H1 (cell line): Measurements from ENCODE around the gene MED28. TPM values are rescaled to one million over a fixed set of nuclear protein-coding genes. Genes with fewer than 3 reads are reported as not detected.

Source experiments
- CTCF ChIA-PET: fragments of 300-600 bp; sonication (Branson Sonifier 250); formaldehyde crosslinking; loops from one replicate; lab custom pipeline; 2021; ENCODE audit not compliant: partially characterized antibody; lab: Charles Lee
- POLR2A ChIA-PET: fragments of 300-600 bp; sonication (Branson Sonifier 250); formaldehyde crosslinking; loops from one replicate; lab custom pipeline; 2021; ENCODE audit warnings: inconsistent platforms; ENCODE audit not compliant: partially characterized antibody; lab: Charles Lee
- DNase-seq, 2 experiments: peaks; one replicate each; pipeline versions ENCODE4 v3.0.0 to v3.0.0-alpha.2; 2010 to 2022; ENCODE audit warnings: low spot score in 2 of 2, low read depth in 1 of 2, mixed read lengths in 1 of 2
- FAIRE-seq: peaks from 2 replicates; lab custom pipeline; 2011; peaks lifted over from hg19 to GRCh38; lab: Jason Lieb, UNC
- H2AFZ ChIP-seq: 2 replicates; pipeline ENCODE4 v1.8.1; 2012; ENCODE audit warnings: low read length, inconsistent platforms
- H2AK5ac ChIP-seq: 2 replicates; pipeline ENCODE4 v1.6.1; 2013; ENCODE audit warnings: low read depth, low read length
- H2BK120ac ChIP-seq: replicated peaks from 2 replicates; pipeline ENCODE3; 2013; ENCODE audit warnings: low read depth, low read length, inconsistent platforms
- H2BK12ac ChIP-seq: 2 replicates; pipeline ENCODE4 v1.6.1; 2013; ENCODE audit warnings: low read depth, low read length
- H2BK15ac ChIP-seq: 2 replicates; pipeline ENCODE4 v1.6.1; 2013; ENCODE audit warnings: low read length
- H2BK20ac ChIP-seq: 2 replicates; pipeline ENCODE4 v1.6.1; 2013; ENCODE audit warnings: low read length
- H2BK5ac ChIP-seq: 2 replicates; pipeline ENCODE4 v1.6.1; 2013; ENCODE audit warnings: low read depth, low read length
- H3K14ac ChIP-seq: 2 replicates; pipeline ENCODE4 v1.6.1; 2013; ENCODE audit warnings: inconsistent platforms; ENCODE audit not compliant: insufficient read length
- H3K18ac ChIP-seq: 2 replicates; pipeline ENCODE4 v1.6.1; 2013; ENCODE audit warnings: low read length; ENCODE audit errors: extremely low read depth
- H3K23ac ChIP-seq: 2 replicates; pipeline ENCODE4 v1.6.1; 2013; ENCODE audit warnings: inconsistent platforms; ENCODE audit not compliant: insufficient read length
- H3K23me2 ChIP-seq: 2 replicates; pipeline ENCODE4 v1.6.1; 2013; ENCODE audit warnings: low read depth, low read length
- H3K27ac ChIP-seq: 2 replicates; pipeline ENCODE4 v1.6.1; 2011; ENCODE audit warnings: low read depth, low read length, inconsistent platforms
- H3K27me3 ChIP-seq, 4 experiments: replicated peaks in 1 of 4; 1 replicate in 1 of 4; 2 replicates in 3 of 4; pipeline versions ENCODE4 v1.6.1 to v1.8.1; 2011 to 2013; ENCODE audit warnings: low read length in 3 of 4, mild to moderate bottlenecking in 3 of 4, inconsistent platforms in 2 of 4, mixed read lengths in 2 of 4, moderate library complexity in 1 of 4; ENCODE audit not compliant: control insufficient read depth in 3 of 4, insufficient read depth in 3 of 4; ENCODE audit errors: extremely low read depth in 1 of 4
- H3K36me3 ChIP-seq, 4 experiments: 2 replicates each; pipeline versions ENCODE4 v1.6.1 to v1.8.1; 2011 to 2013; ENCODE audit warnings: mild to moderate bottlenecking in 4 of 4, low read length in 3 of 4, moderate library complexity in 2 of 4, control low read depth in 1 of 4, inconsistent platforms in 1 of 4; ENCODE audit not compliant: insufficient read depth in 4 of 4, control insufficient read depth in 2 of 4
- H3K4ac ChIP-seq: replicated peaks from 2 replicates; pipeline ENCODE3; 2013; ENCODE audit warnings: low read length, low read depth, mixed read lengths, inconsistent platforms; ENCODE audit not compliant: insufficient read length
- H3K4me1 ChIP-seq, 4 experiments: replicated peaks in 1 of 4; 1 replicate in 1 of 4; 2 replicates in 3 of 4; pipeline versions ENCODE4 v1.6.1 to v1.8.1; 2011 to 2013; ENCODE audit warnings: low read length in 3 of 4, inconsistent platforms in 2 of 4, mixed read lengths in 1 of 4; ENCODE audit not compliant: insufficient read depth in 4 of 4, control insufficient read depth in 3 of 4
- H3K4me2 ChIP-seq, 2 experiments: 2 replicates each; pipeline versions ENCODE4 v1.6.1 to v1.8.1; 2011 to 2013; ENCODE audit warnings: low read depth in 2 of 2, low read length in 2 of 2, control low read depth in 1 of 2, inconsistent platforms in 1 of 2, mild to moderate bottlenecking in 1 of 2; ENCODE audit not compliant: insufficient read depth in 1 of 2
- H3K4me3 ChIP-seq, 4 experiments: fragments of 200-600, 300-600 bp in 1 of 4; sonication (generic), shearing (Covaris generic), sonication (Bioruptor Twin) in 1 of 4; 2 replicates each; pipeline versions ENCODE4 v1.5.1 to v1.8.1; 2011 to 2016; ENCODE audit warnings: low read length in 4 of 4, low read depth in 3 of 4, control low read depth in 2 of 4, inconsistent platforms in 2 of 4, mild to moderate bottlenecking in 2 of 4, mixed read lengths in 1 of 4, moderate library complexity in 1 of 4; ENCODE audit not compliant: insufficient read depth in 2 of 4; ENCODE audit errors: extremely low read depth in 1 of 4
- H3K56ac ChIP-seq: replicated peaks from 2 replicates; pipeline ENCODE3; 2013; ENCODE audit warnings: low read depth, mild to moderate bottlenecking, mixed read lengths, low read length, inconsistent platforms; ENCODE audit not compliant: insufficient read length
- H3K79me1 ChIP-seq: 2 replicates; pipeline ENCODE4 v1.6.1; 2013; ENCODE audit warnings: low read depth, low read length, control low read depth
- H3K79me2 ChIP-seq, 2 experiments: 2 replicates each; pipeline versions ENCODE4 v1.6.1 to v1.8.1; 2012 to 2013; ENCODE audit warnings: low read length in 2 of 2, mild to moderate bottlenecking in 2 of 2, inconsistent platforms in 1 of 2; ENCODE audit not compliant: insufficient read depth in 2 of 2, control insufficient read depth in 1 of 2
- H3K9ac ChIP-seq, 4 experiments: replicated peaks in 1 of 4; 1 replicate in 1 of 4; 2 replicates in 3 of 4; pipeline versions ENCODE4 v1.6.1 to v1.8.1; 2011 to 2013; ENCODE audit warnings: low read depth in 3 of 4, low read length in 3 of 4, control low read depth in 2 of 4, mild to moderate bottlenecking in 2 of 4, moderate library complexity in 2 of 4, inconsistent platforms in 1 of 4; ENCODE audit errors: extremely low read depth in 1 of 4
- H3K9me3 ChIP-seq, 2 experiments: 2 replicates each; pipeline versions ENCODE4 v1.6.1 to v1.8.1; 2012 to 2013; ENCODE audit warnings: mild to moderate bottlenecking in 2 of 2, moderate library complexity in 2 of 2, control low read depth in 1 of 2, inconsistent platforms in 1 of 2, low read depth in 1 of 2, low read length in 1 of 2, mixed read lengths in 1 of 2; ENCODE audit not compliant: insufficient read depth in 2 of 2
- H4K20me1 ChIP-seq, 2 experiments: replicated peaks in 1 of 2; 2 replicates each; pipeline versions ENCODE3 to v1.8.1; 2011 to 2013; ENCODE audit warnings: inconsistent platforms in 2 of 2, low read length in 2 of 2, mild to moderate bottlenecking in 1 of 2; ENCODE audit not compliant: insufficient read depth in 2 of 2, control insufficient read depth in 1 of 2
- H4K5ac ChIP-seq: 2 replicates; pipeline ENCODE4 v1.6.1; 2013; ENCODE audit warnings: low read length, low read depth, mixed read lengths, inconsistent platforms; ENCODE audit not compliant: insufficient read length
- H4K8ac ChIP-seq: 2 replicates; pipeline ENCODE4 v1.8.0; 2013; ENCODE audit warnings: mild to moderate bottlenecking, moderate library complexity, low read length, inconsistent platforms; ENCODE audit not compliant: insufficient read depth; ENCODE audit errors: extremely low read depth
- H4K91ac ChIP-seq: replicated peaks from 2 replicates; pipeline ENCODE3; 2013; ENCODE audit warnings: low read length, mixed read lengths, inconsistent platforms; ENCODE audit not compliant: insufficient read length
- GABPA ChIP-seq: IDR thresholded peaks from 2 replicates; pipeline ENCODE4 v1.6.1; 2011; ENCODE audit warnings: mild to moderate bottlenecking, low read length, moderate library complexity, borderline replicate concordance; ENCODE audit not compliant: insufficient read depth
- POU5F1 ChIP-seq: IDR thresholded peaks from 2 replicates; pipeline ENCODE4 v1.6.1; 2011; ENCODE audit warnings: low read depth, mild to moderate bottlenecking, low read length, moderate library complexity
- WGBS, 2 experiments: shearing (Covaris generic) in 1 of 2; methylation state at CpG; one replicate each; pipeline versions ENCODE4 v1.1.6 to v1.1.7; 2013 to 2015; ENCODE audit warnings: low lambda C conversion rate in 2 of 2, mixed read lengths in 2 of 2, inconsistent platforms in 1 of 2, low coverage in 1 of 2, missing lambda C conversion rate in 1 of 2; ENCODE audit not compliant: insufficient replicate concordance in 2 of 2, insufficient coverage in 1 of 2, insufficient read length in 1 of 2; ENCODE audit errors: extremely low coverage in 1 of 2, missing lambda C conversion rate in 1 of 2; 5-methylcytosine and 5-hydroxymethylcytosine counted together
- polyA plus RNA-seq, 7 experiments: library from polyadenylated mRNA; depleted of rRNA in 3 of 7; stranded (reverse) in 5 of 7; unstranded in 2 of 7; fragments of >200 nt in 5 of 7; fragments of 200-250 nt in 2 of 7; gene quantifications; 1 replicate in 5 of 7; 2 replicates in 1 of 7; 4 replicates in 1 of 7; pipeline versions ENCODE4 v1.2.1 to v1.2.3, GENCODE V29; 2011 to 2013; ENCODE audit warnings: missing spikeins in 2 of 7, mixed read lengths in 2 of 7
- total RNA-seq: library from RNA; stranded (reverse); fragmentation: NEBNext Ultra II Directional; extraction: Animal tissue kit (Norgen Biotek cat#: 25700); gene quantifications from 2 replicates; pipeline ENCODE4 v1.2.1, GENCODE V29; 2021

The MED28 gene
- total and polyA plus RNA-seq, 2 of the 8 experiments (the other 6 are each of a cell fraction or from before 2014, with no cell fraction given): 24.0 to 87.1 TPM

DNA sequence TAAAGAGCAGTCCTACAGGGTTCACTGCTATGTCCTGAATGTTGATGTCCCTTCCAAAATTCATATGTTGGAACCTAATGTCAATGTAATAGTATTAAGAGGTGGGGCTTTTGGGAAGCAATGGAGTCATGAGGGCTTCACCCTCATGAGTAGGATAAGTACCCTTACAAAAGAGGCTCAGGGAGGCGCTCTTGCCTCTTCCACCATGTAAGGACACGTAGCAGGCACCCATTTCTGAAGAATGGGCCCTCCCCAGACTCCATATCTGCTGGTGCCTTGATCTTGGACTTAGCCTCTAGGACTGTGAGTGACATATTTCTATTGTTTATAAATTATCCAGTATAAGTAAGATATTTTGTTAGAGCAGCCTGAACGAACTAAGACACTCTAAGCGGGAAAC, 15.8 kb downstream of the MED28 start:
- no peak overlapping the region for H2BK20ac ChIP-seq
- H3K18ac ChIP-seq: no peak overlapping the region
- H3K79me1 ChIP-seq: peaks cover 3% of the 10 kb centered on the region; the same call in 1 of the 2 replicates
- no peak overlapping the region for H4K91ac ChIP-seq
- no peak overlapping the region for H4K8ac ChIP-seq
- H3K4me2 ChIP-seq: no peak overlapping the region
- H3K9ac ChIP-seq: no peak overlapping the region
- H3K79me2 ChIP-seq: no peaks in the 10 kb centered on the region; a peak in 1 of 4 replicates
- H3K14ac ChIP-seq: no peak overlapping the region
- no peak overlapping the region for H2AFZ ChIP-seq
- no peak overlapping the region for H4K5ac ChIP-seq
- H3K27me3 ChIP-seq: no peaks in the 10 kb centered on the region
- peaks cover 27 to 89% (median 66%) of the 10 kb centered on the region in 4 experiments for H3K36me3 ChIP-seq
- no peak overlapping the region for H3K4ac ChIP-seq
- H2AK5ac ChIP-seq: no peak overlapping the region
- H3K23ac ChIP-seq: no peak overlapping the region
- H3K56ac ChIP-seq: no peak overlapping the region
- no peak overlapping the region for H2BK120ac ChIP-seq
- peaks cover 4 to 8% of the 10 kb centered on the region in 2 experiments for H4K20me1 ChIP-seq
- H2BK15ac ChIP-seq: no peak overlapping the region
- ChIA-PET POLR2A (interaction anchor here (0.9 to 1.0 kb wide), 2 partner anchors 9 to 34 kb away, joined by 3 to 7 read pairs; no protein-coding TSS in a partner anchor), CTCF (interaction anchor here (0.8 kb wide), 1 partner anchor 15 kb away, joined by 3 read pairs; no protein-coding TSS in a partner anchor)
- no peaks in the 10 kb centered on the region for H3K23me2 ChIP-seq
- WGBS, 2 experiments: 92% methylated on average over 4 of the region's 4 CpGs; no CpG with 5 or more reads in 1 of the 2 experiments
- DNase-seq: no peak
- no peak overlapping the region for H3K27ac ChIP-seq
- no peak overlapping the region for H3K4me3 ChIP-seq
- no peak for FAIRE-seq
- H2BK5ac ChIP-seq: no peak overlapping the region
- no peaks in the 10 kb centered on the region for H3K9me3 ChIP-seq
- no peak overlapping the region for H2BK12ac ChIP-seq
- TF ChIP-seq POU5F1 (no peak), GABPA (no peak)
- no peaks in the 10 kb centered on the region for H3K4me1 ChIP-seq
